GM11168 (cell line): Measurements from ENCODE around the gene MYLK.
"Not testable (repeated sequence)": the region's sequence is repeated elsewhere in the genome, so short reads cannot be mapped to it uniquely, and the experiment has no call there.

Experiments used
- in situ Hi-C: fragments of 300-500 bp; cut with MboI; formaldehyde crosslinking; loops from one replicate; pipeline ENCODE4 v1.12.0; 2022; ENCODE audit warnings: low sequenced_read_pairs; ENCODE audit not compliant: unreplicated experiment

MYLK gene, protein sequence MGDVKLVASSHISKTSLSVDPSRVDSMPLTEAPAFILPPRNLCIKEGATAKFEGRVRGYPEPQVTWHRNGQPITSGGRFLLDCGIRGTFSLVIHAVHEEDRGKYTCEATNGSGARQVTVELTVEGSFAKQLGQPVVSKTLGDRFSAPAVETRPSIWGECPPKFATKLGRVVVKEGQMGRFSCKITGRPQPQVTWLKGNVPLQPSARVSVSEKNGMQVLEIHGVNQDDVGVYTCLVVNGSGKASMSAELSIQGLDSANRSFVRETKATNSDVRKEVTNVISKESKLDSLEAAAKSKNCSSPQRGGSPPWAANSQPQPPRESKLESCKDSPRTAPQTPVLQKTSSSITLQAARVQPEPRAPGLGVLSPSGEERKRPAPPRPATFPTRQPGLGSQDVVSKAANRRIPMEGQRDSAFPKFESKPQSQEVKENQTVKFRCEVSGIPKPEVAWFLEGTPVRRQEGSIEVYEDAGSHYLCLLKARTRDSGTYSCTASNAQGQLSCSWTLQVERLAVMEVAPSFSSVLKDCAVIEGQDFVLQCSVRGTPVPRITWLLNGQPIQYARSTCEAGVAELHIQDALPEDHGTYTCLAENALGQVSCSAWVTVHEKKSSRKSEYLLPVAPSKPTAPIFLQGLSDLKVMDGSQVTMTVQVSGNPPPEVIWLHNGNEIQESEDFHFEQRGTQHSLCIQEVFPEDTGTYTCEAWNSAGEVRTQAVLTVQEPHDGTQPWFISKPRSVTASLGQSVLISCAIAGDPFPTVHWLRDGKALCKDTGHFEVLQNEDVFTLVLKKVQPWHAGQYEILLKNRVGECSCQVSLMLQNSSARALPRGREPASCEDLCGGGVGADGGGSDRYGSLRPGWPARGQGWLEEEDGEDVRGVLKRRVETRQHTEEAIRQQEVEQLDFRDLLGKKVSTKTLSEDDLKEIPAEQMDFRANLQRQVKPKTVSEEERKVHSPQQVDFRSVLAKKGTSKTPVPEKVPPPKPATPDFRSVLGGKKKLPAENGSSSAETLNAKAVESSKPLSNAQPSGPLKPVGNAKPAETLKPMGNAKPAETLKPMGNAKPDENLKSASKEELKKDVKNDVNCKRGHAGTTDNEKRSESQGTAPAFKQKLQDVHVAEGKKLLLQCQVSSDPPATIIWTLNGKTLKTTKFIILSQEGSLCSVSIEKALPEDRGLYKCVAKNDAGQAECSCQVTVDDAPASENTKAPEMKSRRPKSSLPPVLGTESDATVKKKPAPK (N-terminal part only)

GRCh38 chr3:123884203-123884831 is at the start of gene MYLK:
Gene MYLK (minus strand): TSS chr3:123884332. CDS start chr3:123793841, 90,491 bp downstream.
- in situ Hi-C loops: no loop called here

DNA sequence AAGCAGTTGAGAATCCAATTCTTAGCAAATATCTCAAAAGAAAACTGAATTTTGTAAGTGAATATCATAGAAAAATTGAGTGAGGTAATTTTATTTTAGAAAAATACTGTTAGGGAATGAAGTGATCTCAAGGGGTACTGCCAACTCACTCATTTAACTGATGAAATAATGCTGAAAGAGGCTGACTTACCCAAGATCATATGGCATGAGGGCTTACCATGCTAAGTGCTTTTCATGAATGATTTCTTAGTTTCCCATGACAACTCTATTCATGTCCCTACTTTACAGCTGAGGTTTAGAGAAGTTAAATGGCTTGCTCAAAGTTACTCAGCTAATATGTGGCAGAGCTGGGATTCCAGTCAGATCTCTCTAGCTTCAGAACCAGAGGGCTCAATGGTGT is 46.3 kb upstream of the MYLK start:
- in situ Hi-C loops: no loop called here

DNA sequence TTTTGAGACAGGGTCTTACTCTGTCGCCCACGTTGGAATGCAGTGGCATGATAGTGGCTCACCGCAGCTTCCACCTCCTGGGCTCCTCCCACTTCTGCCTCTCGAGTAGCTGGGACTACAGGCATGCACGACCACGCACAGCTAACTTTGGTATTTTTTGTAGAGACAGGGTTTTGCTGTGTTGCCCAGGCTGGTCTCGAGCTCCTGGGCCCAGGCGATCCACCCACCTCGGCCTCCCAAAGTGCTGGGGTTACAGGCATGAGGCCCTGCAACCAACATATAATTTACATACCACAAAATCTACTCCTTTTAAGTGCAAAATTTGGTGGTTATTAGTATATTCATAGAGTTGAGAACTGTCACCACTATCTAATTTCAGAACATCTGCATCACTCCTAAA is 45.2 kb upstream of the MYLK start:
- in situ Hi-C loops: no loop called here

- in situ Hi-C loops: no loop called here
Measured at GRCh38 chr3:123926396-123926795, 42.3 kb upstream of the MYLK start.

GRCh38 chr3:123920868-123921267 is 36.7 kb upstream of the MYLK start:
- in situ Hi-C loops: no loop called here

- in situ Hi-C loops: no loop called here
Measured at GRCh38 chr3:123920383-123920782, 36.3 kb upstream of the MYLK start.

GRCh38 chr3:123919353-123919752 is 35.2 kb upstream of the MYLK start:
- in situ Hi-C loops: no loop called here

GRCh38 chr3:123914829-123915228 is 30.7 kb upstream of the MYLK start:
- in situ Hi-C loops: no loop called here

GRCh38 chr3:123909785-123910184 is 25.7 kb upstream of the MYLK start:
- in situ Hi-C loops: no loop called here

DNA sequence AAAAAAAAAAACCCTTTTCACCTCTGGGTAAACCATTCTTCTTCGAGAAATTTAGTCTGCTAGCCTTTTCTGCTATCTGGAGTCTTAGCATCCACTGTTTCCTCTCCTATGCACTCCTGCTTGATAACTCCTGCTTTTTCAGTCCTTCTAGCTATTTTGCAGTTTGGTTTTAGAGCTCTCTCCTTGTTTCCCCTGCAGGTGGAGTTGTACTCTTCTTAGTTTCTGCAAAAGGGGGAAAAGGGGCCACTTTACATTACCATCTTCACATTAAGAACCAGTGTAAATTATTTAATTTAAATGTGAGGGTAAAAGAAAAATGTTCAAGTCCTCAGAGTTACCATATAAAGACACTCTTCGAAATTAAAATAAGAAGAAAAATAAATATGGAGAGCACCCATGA is 23.6 kb upstream of the MYLK start:
- in situ Hi-C loops: no loop called here

DNA sequence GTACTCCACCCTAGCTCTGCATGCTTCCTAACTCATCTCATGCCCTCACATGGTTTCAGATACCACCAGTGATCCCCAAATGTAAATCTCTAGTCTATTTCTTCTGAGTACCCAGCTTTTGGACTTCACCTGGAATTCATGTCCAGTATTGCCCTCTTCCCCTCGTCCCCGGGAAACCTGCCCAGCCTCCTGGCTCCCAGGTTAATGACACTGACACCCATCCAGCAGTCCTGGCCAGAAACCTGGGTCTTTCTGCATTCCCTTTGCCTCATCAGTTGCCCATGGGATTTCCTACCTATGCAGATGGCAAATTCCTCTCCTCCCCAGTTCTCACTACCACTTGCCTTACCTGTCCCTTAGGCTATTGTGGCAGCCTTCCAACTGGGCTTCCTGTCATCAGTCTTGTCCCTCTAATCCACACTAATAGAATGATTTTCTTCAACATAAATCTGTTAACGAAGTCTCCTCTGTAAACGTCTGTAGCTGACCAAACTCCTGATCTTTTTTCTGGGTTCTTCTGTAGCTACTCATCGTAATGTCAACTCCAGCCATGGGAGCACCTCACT is 15.3 kb upstream of the MYLK start:
- in situ Hi-C loops: no loop called here

- in situ Hi-C loops: no loop called here
Measured at GRCh38 chr3:123893012-123893411, 8.9 kb upstream of the MYLK start.

DNA sequence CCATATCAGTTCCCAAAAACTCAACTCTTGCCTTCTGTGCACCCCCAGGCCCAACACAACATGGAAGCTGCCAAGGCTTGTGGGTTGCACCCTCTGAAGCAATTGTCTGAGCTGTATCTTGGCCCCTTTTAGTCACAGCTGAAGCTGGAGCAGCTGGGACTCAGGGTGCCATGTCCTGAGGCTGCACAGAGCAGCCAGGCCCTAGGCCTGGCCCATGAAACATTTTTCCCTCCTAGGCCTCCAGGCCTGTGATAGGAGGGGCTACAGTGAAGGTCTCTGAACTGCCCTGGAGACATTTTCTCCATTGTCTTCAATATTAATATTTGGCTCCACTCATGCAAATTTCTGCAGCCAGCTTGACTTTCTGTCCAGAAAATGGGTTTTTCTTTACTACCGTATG is 8.1 kb upstream of the MYLK start:
- in situ Hi-C loops: no loop called here

DNA sequence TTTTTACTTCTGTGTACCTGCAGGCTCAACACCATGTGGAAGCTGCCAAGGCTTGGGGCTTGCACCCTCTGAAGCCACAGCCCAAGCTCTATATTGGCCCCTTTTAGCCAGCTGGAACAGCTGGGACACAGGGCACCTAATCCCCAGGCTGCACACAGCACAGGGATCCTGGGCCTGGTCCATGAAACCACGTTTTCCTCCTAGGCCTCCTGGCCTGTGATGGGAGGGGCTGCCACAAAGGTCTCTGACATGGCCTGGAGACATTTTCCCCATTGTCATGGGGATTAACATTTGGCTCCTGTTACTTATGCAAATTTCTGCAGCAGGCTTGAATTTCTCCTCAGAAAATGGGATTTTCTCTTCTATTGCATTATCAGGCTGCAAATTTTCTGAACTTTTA is 6.9 kb upstream of the MYLK start:
- in situ Hi-C loops: not testable (repeated sequence)

DNA sequence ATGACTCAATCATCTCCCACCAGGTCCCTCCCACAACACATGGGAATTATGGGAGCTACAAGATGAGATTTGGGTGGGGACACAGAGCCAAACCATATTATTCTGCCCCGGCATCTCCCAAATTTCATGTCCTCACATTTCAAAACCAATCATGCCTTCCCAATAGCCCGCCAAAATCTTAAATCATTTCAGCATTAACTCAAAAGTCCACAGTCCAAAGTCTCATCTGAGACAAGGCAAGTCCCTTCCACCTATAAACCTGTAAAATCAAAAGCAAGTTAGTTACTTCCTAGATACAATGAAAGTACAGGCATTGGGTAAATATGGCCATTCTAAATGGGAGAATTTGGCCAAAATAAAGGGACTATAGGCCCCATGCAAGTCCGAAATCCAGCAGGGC is 6.0 kb upstream of the MYLK start:
- in situ Hi-C loops: not testable (repeated sequence)

GRCh38 chr3:123884993-123885392 is 861 bp upstream of the MYLK start:
- in situ Hi-C loops: no loop called here

DNA sequence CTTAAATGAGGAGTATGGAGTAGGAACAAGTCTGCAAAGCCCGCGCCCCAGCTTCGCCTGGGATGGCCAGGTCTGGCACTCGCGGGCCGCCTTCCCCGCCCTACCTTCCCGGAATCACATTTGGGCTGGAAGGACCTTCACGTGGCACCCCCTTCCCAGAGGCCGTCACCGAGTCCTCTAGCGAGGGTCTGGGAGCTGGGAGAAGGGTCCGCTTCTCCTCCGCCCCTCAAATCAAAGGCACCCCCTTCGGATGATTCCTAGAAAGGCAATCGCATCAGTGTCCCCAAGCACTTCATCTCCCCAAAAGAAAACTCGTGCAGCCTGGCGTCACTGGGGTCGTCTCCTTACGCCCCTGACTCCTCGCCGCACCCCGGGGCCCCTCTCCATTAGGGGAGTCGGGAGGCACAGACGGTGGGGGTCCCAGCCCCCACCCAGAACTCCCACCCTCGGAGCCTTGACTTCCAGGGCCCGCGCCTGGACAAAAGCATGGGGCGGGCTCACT is 380 bp downstream of the MYLK start:
- in situ Hi-C loops: no loop called here

- in situ Hi-C loops: no loop called here
Measured at GRCh38 chr3:123883111-123883510, 1.0 kb downstream of the MYLK start.

GRCh38 chr3:123881771-123882170 is 2.4 kb downstream of the MYLK start:
- in situ Hi-C loops: no loop called here
